GM12878 (cell line): ENCODE results near the gene NOS1AP. TPM values are rescaled to one million over a fixed set of nuclear protein-coding genes. Genes with fewer than 3 reads are reported as not detected.

Source experiments
- ATAC-seq: fragments of 200-7000 bp; cut with Tn5 transposase; 3 replicates; pipeline ENCODE4 v1.9.1; 2020; ENCODE audit warnings: mild to moderate bottlenecking, moderate library complexity
- BruUV-seq: library from RNA; stranded (reverse); fragments of 400-500 nt; replicated peaks from 2 replicates; lab custom pipeline; 2021; lab: Mats Ljungman, UMichigan
- CTCF ChIA-PET: fragments of 300-600 bp; sonication (Branson Sonifier 250); formaldehyde crosslinking; extraction: SDS; loops from one replicate; lab custom pipeline; 2021; ENCODE audit warnings: inconsistent platforms; lab: Yijun Ruan, JAX
- POLR2A ChIA-PET: fragments of 350-600 bp; formaldehyde crosslinking; extraction: SDS; loops from one replicate; lab custom pipeline; 2021; ENCODE audit warnings: inconsistent platforms; lab: Charles Lee
- RAD21 ChIA-PET: fragments of 300-600 bp; sonication (Branson Sonifier 250); formaldehyde crosslinking; loops from one replicate; lab custom pipeline; 2023; ENCODE audit warnings: antibody characterized with exemption; ENCODE audit not compliant: unreplicated experiment; lab: Charles Lee
- SMC1A ChIA-PET: fragments of 300-600 bp; sonication (Branson Sonifier 250); formaldehyde crosslinking; loops from one replicate; lab custom pipeline; 2023; ENCODE audit not compliant: unreplicated experiment, uncharacterized antibody; lab: Charles Lee
- DNase-seq: peaks from one replicate; pipeline ENCODE4 v3.0.0-alpha.2; 2011; ENCODE audit warnings: low read depth, low spot score
- FAIRE-seq: peaks from 3 replicates; lab custom pipeline; 2011; peaks lifted over from hg19 to GRCh38; lab: Jason Lieb, UNC
- H2AFZ ChIP-seq: 2 replicates; pipeline ENCODE4 v1.6.0; 2011; ENCODE audit warnings: low read depth, low read length, control low read depth; ENCODE audit not compliant: control insufficient read depth
- H3K27ac ChIP-seq: 2 replicates; pipeline ENCODE4 v1.5.1; 2011; ENCODE audit warnings: control low read depth; ENCODE audit not compliant: control insufficient read depth, insufficient read depth
- H3K27me3 ChIP-seq, 2 experiments: replicated peaks in 1 of 2; 2 replicates each; pipeline versions ENCODE4 v1.6.0 to v1.6.1; 2011; ENCODE audit warnings: low read length in 1 of 2; ENCODE audit not compliant: control insufficient read depth in 2 of 2, insufficient read depth in 2 of 2
- H3K36me3 ChIP-seq, 2 experiments: 2 replicates each; pipeline ENCODE4 v1.5.1; 2011; ENCODE audit warnings: low read length in 1 of 2; ENCODE audit not compliant: control insufficient read depth in 2 of 2, insufficient read depth in 2 of 2
- H3K4me1 ChIP-seq: 2 replicates; pipeline ENCODE4 v1.6.1; 2011; ENCODE audit warnings: mild to moderate bottlenecking, low read length, moderate library complexity, mixed read lengths; ENCODE audit not compliant: control insufficient read depth, insufficient read depth
- H3K4me2 ChIP-seq: 2 replicates; pipeline ENCODE4 v1.6.0; 2011; ENCODE audit warnings: control low read depth; ENCODE audit not compliant: control insufficient read depth, insufficient read depth
- H3K4me3 ChIP-seq: fragments of 200-600 bp; sonication (generic); 2 replicates; pipeline ENCODE4 v1.5.1; 2016
- H3K79me2 ChIP-seq: 2 replicates; pipeline ENCODE4 v1.6.0; 2011; ENCODE audit warnings: low read length; ENCODE audit not compliant: control insufficient read depth, insufficient read depth
- H3K9ac ChIP-seq: 2 replicates; pipeline ENCODE4 v1.8.0; 2011; ENCODE audit warnings: low read length, control low read depth, mixed read lengths; ENCODE audit not compliant: control insufficient read depth, insufficient read depth
- H3K9me3 ChIP-seq: replicated peaks from 3 replicates; pipeline ENCODE4 v1.5.1; 2011; ENCODE audit warnings: mild to moderate bottlenecking, low read length; ENCODE audit not compliant: control insufficient read depth, insufficient read depth
- H4K20me1 ChIP-seq: 2 replicates; pipeline ENCODE4 v1.6.0; 2011; ENCODE audit not compliant: control insufficient read depth, insufficient read depth
- CBFB ChIP-seq: IDR thresholded peaks from 2 replicates; pipeline ENCODE4 v1.6.1; 2016; ENCODE audit warnings: antibody characterized with exemption, low read depth
- NBN ChIP-seq: fragments of 450-650 bp; IDR thresholded peaks from 2 replicates; pipeline ENCODE4 v1.6.1; 2016
- RELB ChIP-seq: fragments of 450-650 bp; IDR thresholded peaks from 2 replicates; pipeline ENCODE4 v1.6.1; 2017; ENCODE audit warnings: low read depth, mild to moderate bottlenecking, moderate library complexity
- TCF3 ChIP-seq: IDR thresholded peaks from 2 replicates; pipeline ENCODE4 v1.6.1; 2012; ENCODE audit warnings: low read depth, mild to moderate bottlenecking, low read length, borderline replicate concordance; ENCODE audit not compliant: insufficient read depth
- USF2 ChIP-seq: IDR thresholded peaks from 2 replicates; pipeline ENCODE4 v1.6.1; 2011; ENCODE audit warnings: low read depth, low read length, improper control_type of control experiment, borderline replicate concordance
- YY1 ChIP-seq: IDR thresholded peaks from 2 replicates; pipeline ENCODE4 v1.6.1; 2011; ENCODE audit warnings: low read depth, mild to moderate bottlenecking, low read length
- ZNF24 ChIP-seq: fragments of 450-650 bp; IDR thresholded peaks from 2 replicates; pipeline ENCODE4 v1.6.1; 2017; ENCODE audit warnings: antibody characterized with exemption, mild to moderate bottlenecking
- WGBS: methylation state at CpG from one replicate; pipeline ENCODE4 v1.1.6; 2016; ENCODE audit warnings: low lambda C conversion rate; ENCODE audit not compliant: insufficient replicate concordance, insufficient coverage; ENCODE audit errors: missing lambda C conversion rate; 5-methylcytosine and 5-hydroxymethylcytosine counted together
- in situ Hi-C: fragments of 300-500 bp; cut with MboI; formaldehyde crosslinking; loops from 9 replicates; pipeline ENCODE4 v1.14.3; 2018; ENCODE audit warnings: mixed read lengths
- intact Hi-C: fragments of 100-400 bp; cut with micrococcal nuclease; formaldehyde crosslinking; loops from one replicate; pipeline ENCODE4 v1.14.2; 2022; ENCODE audit not compliant: unreplicated experiment
- polyA plus RNA-seq, 11 experiments: library from polyadenylated mRNA; depleted of rRNA in 4 of 11; unstranded in 6 of 11; stranded (reverse) in 5 of 11; fragments of >200 nt; fragmentation: Nextera tagmentation in 4 of 11; fragmentation: Illumina TruSeq in 1 of 11; extraction: Ambion mirVana in 4 of 11; extraction: Trizol in 1 of 11; gene quantifications; 1 replicate in 1 of 11; 2 replicates in 10 of 11; pipeline versions ENCODE4 v1.2.1 to v1.2.3, GENCODE V29; 2011 to 2016; ENCODE audit warnings: inconsistent platforms in 2 of 11, missing spikeins in 2 of 11, low read depth in 1 of 11
- total RNA-seq, 4 experiments: library from RNA; depleted of rRNA in 3 of 4; stranded (reverse); fragments of >200 nt in 3 of 4; fragmentation: Illumina TruSeq in 1 of 4; extraction: Trizol in 1 of 4; gene quantifications; 2 replicates each; pipeline versions ENCODE4 v1.2.1 to v1.2.3, GENCODE V29; 2013 to 2021

The NOS1AP gene
- total and polyA plus RNA-seq, 10 of the 15 experiments (the other 5 are each of a cell fraction or from before 2014, with no cell fraction given), result 0.03 to 0.15 TPM; not detected in 8

GRCh38 chr1:162304736-162305135 lies 235.2 kb downstream of the NOS1AP start:
- ChIA-PET RAD21 (no interaction called here), CTCF (no interaction called here), SMC1A (no interaction called here), POLR2A (no interaction called here)
- H3K27ac ChIP-seq, result no peak overlapping the region
- 36% methylated on average over 2 of the region's 2 CpGs for WGBS
- no peak for ATAC-seq
- H2AFZ ChIP-seq, result no peak overlapping the region
- H3K9me3 ChIP-seq, result no peaks in the 10 kb centered on the region
- no peak for DNase-seq
- TF ChIP-seq RELB (no peak), USF2 (no peak), ZNF24 (no peak), CBFB (no peak), TCF3 (no peak), YY1 (no peak), NBN (no peak)
- H3K4me2 ChIP-seq, result no peak overlapping the region
- H3K36me3 ChIP-seq, result no peaks in the 10 kb centered on the region
- no peaks in the 10 kb centered on the region; a peak in 2 of 4 replicates for H3K27me3 ChIP-seq
- no peak overlapping the region for H3K9ac ChIP-seq
- H4K20me1 ChIP-seq, result no peaks in the 10 kb centered on the region
- in situ Hi-C loops, result no loop called here
- H3K4me3 ChIP-seq, result no peak overlapping the region
- H3K79me2 ChIP-seq, result no peaks in the 10 kb centered on the region
- no TSS peak for BruUV-seq
- no peak for FAIRE-seq
- intact Hi-C loops, result no loop called here
- no peaks in the 10 kb centered on the region for H3K4me1 ChIP-seq
